ENCODE results near the gene PLCG1. TPM values are rescaled to one million over a fixed set of nuclear protein-coding genes. Genes with fewer than 3 reads are reported as not detected.
A peak's percentile ranks its signal among the peaks of the same experiment; 100 is the strongest.
"Not testable (repeated sequence)": the region's sequence is repeated elsewhere in the genome, so short reads cannot be mapped to it uniquely, and the experiment has no call there.

PLCG1 gene
- total RNA-seq, 2 donors from 2014 or later = 81.0 to 83.0 TPM

GRCh38 chr20:41119614-41120561 is 17.5 kb upstream of the PLCG1 start:
- no peak for DNase-seq (ENCODE audit: low spot score)
- intact Hi-C loops (cut with DNase I) = no loop called here

GRCh38 chr20:41121399-41121798 is 15.9 kb upstream of the PLCG1 start:
- intact Hi-C loops (cut with DNase I) = no loop called here
- DNase-seq (ENCODE audit: low spot score) = no peak

DNA sequence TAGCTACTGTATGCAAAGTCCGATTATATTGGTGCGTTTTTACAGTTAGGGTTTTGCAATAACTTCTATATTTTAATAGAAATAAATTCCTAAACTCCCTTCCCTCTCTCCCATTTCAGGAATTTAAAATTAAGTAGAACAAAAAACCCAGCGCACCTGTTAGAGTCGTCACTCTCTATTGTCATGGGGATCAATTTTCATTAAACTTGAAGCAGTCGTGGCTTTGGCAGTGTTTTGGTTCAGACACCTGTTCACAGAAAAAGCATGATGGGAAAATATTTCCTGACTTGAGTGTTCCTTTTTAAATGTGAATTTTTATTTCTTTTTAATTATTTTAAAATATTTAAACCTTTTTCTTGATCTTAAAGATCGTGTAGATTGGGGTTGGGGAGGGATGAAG is 13.7 kb upstream of the PLCG1 start:
- DNase-seq (ENCODE audit: low spot score) = no peak
- intact Hi-C loops (cut with DNase I) = no loop called here

DNA sequence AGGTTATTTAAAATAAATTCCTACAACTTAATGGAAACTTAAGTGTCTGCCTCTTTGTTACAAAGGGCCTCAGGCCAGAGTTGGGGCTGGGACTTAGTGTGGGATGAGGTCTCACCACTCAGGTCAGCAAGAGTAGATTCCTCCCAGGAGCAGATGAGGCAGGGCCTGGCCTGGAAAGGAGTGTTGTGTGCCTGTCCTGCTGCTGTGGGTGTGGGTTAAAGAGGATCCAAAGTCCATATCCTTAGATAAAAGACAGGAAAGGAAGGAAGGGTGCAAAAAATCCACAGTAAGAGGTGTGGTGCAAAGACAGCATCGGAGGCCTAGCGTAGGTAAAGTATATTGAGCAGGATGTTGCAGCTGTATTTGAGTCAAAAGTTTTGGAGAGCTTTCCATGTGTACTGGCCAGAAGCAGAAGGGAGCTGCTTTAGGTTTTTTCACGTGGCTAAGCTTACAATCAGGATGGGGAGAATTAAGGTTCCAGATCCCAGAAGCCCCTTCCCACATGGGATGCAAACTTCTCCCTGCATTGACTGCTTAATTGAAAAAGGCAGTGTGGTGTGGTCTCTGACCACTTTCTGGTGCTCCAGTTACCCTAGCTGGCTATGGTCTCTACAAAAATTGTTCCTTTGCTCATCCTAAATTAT is 12.8 kb upstream of the PLCG1 start:
- DNase-seq (ENCODE audit: low spot score) = no peak
- intact Hi-C loops (cut with DNase I) = no loop called here

DNA sequence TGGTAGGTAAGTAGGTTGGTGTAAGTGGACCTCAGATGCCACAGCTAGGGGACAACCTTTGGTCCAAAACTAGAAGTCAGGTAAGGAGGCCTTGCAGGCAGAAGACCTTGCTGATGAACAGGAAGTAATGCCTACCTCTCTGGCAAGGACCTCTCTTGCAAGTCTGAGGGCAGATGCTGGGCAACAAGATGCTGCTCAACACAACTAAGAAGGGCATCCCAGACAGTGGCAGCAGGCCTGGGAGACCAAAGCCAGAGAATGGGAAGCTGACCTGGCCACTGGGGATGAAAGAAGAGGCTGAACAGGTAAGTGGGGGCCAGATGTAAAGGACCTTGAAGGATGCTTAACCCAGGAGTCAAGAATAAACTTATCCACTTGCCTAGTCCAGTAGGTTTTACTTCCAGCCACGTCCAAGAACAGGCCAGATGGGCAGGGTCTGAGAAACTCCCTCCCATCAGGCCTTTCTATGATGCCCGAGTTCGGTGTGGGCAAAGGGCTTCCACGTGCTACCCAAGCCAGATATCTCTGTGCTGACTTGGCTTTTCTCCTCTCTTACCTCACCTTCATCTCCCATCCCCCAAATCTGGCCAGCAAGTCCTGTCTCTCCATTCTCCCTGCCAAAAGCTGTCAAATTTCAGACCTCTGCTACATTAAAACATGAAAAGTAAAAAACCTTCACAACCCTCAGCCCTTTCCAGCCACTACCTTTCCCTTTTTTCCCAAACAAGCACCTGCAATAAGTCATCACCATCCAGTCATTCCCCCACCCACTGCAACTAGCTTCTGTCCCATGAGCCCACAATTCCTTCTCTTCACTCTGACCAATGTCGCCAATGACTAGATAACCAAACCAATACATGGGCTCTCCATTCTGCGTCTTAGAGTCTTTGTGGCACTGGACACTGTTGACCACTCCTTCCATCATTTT is 11.5 kb upstream of the PLCG1 start:
- DNase-seq (ENCODE audit: low spot score) = no peak
- intact Hi-C loops (cut with DNase I) = no loop called here

GRCh38 chr20:41126719-41127118 is 10.6 kb upstream of the PLCG1 start:
- intact Hi-C loops (cut with DNase I) = no loop called here
- DNase-seq (ENCODE audit: low spot score) = no peak

GRCh38 chr20:41128317-41128716 is 9.0 kb upstream of the PLCG1 start:
- intact Hi-C loops (cut with DNase I); DNase-seq (ENCODE audit: low spot score): not testable (repeated sequence)

- DNase-seq (ENCODE audit: low spot score) = no peak
- intact Hi-C loops (cut with DNase I) = no loop called here
Observed at GRCh38 chr20:41131594-41132387, 5.6 kb upstream of the PLCG1 start.

DNA sequence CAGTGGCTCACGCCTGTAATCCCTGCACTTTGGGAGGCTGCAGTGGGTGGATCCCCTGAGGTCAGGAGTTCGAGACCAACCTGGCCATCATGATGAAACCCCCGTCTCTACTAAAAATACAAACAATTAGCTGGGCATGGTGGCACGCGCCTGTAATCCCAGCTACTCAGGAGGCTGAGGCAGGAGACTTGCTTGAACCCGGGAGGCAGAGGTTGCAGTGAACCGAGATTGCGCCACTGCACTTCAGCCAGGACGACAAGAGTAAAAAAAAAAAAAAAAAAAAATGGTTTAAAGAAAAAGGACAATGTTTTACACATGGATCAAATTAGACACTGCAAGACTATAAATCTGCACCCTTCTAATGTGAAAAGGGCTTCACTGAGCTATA is 5.0 kb upstream of the PLCG1 start:
- intact Hi-C loops (cut with DNase I); DNase-seq (ENCODE audit: low spot score): not testable (repeated sequence)

DNA sequence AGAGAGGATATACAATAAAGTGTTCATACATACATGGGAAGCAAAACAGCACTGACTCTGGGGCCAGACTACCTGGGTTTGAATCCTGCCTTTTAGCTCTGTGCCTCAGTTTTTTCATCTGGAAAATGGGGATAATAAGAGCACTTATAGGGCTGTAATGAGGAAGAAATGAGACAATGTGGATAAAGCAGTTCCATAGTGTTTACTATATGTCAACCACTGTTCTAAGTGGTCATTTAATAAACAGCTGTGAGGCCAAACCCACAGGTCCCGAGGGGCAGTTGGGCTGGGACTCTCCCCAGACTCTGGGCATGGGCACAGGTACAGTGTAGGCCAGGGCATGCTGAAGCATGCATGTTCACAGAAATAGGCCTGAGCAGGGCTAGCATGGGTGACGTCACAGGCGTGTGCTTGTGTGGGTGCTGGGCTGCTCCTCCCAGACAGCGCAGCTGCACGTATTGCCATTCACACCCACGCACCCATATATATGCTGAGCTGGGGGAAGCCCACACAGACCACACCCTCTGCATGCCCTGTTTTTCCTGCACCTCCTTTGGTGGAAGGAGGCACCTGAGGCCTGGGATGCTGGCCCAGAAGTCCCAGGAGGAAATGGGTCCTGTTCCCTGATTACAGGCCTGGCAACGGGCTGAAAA is 3.5 kb upstream of the PLCG1 start:
- no peak for DNase-seq (ENCODE audit: low spot score)
- intact Hi-C loops (cut with DNase I) = no loop called here

- DNase-seq (ENCODE audit: low spot score) = no peak
- intact Hi-C loops (cut with DNase I) = no loop called here
Observed at GRCh38 chr20:41134362-41135186, 2.8 kb upstream of the PLCG1 start.

DNA sequence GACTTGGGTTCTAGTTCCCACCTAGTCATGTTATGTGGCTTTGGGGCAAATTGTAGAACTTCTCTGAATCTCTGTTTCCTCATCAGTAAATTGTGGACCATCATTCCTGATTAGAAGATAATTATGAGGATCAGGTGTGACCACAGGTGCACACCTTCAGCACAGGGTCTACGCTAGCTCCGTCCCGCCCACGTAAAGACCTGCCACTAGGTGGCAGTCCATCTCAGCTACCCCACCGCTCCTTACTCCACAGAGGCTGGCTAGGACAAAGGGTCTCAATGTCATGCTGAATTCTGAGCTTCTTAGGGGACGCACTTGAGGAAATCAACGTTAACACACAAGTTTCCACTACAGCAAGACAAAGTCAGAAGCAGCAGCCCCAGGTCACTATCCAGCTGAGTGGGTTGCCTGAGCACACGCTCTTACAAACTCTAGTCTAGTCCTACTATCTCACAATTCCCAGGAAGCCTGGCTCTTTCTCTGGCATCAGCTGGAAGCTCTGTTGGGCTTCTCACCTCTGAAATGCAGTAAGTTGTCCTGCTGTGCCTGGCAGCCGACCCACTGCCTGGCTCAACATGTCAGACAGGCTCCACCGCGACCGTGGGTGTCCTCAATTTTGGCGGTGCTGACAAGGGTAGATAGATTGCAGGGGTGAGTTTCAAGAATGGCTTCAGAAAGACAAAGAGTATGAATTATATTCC is 2.0 kb upstream of the PLCG1 start:
- intact Hi-C loops (cut with DNase I) = no loop called here
- peak; percentile 77 for DNase-seq (ENCODE audit: low spot score)

- intact Hi-C loops (cut with DNase I) = no loop called here
- DNase-seq (ENCODE audit: low spot score) = no peak
Observed at GRCh38 chr20:41135888-41136679, 1.3 kb upstream of the PLCG1 start.

GRCh38 chr20:41137614-41138474 is 501 bp downstream of the PLCG1 start:
- DNase-seq (ENCODE audit: low spot score) = peak; percentile 91
- intact Hi-C loops (cut with DNase I) = no loop called here

DNA sequence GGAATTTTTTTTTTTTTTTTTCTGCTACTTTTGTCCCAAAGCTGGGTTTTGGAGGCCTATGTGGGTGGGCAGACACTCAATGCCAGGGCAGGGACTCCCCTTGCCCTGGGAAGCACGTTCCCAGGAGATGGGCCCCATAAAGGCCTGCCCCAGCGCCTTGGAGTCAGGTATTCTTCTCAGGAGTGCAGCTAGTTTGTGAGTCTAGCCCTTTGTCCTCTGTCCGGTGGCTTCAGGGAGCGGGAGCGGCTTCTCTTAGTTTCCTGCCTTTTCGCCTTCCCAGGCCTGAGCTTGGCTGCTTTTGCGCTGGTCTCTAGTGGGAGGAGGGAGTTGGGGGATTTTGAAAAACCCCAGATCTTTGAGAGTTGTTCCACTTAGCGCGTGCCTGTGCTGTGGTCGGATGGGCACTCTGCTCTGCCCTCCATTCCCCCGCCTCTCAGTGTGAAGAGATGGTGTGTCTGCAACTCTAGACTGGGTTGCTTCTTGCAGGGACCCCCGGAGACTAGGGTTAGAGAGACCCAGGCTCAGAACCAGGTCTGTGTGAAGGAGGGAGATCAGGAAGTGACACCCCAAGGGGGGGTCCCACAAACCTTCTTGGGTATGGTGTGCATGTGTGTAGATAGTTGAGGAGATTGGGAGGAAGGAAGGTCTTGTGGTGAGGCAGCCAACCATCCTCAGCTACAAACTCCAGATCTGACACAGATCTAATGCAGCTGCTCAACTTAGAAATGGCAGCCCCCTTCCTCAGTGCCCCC is 1.3 kb downstream of the PLCG1 start:
- intact Hi-C loops (cut with DNase I) = no loop called here
- peak; percentile 82 for DNase-seq (ENCODE audit: low spot score)

All from posterior vena cava (tissue), 2 donors.